Measurements from ENCODE around the gene GPSM1.
"Not testable (repeated sequence)": the region's sequence is repeated elsewhere in the genome, so short reads cannot be mapped to it uniquely, and the experiment has no call there.

The GPSM1 gene

GRCh38 chr9:136351868-136352267 lies 24.5 kb downstream of the GPSM1 start:
- not testable (repeated sequence) for H3K4me3 ChIP-seq (ENCODE audit: low read length); DNase-seq (ENCODE audit: low read depth, low spot score)

GRCh38 chr9:136352682-136353081 lies 25.3 kb downstream of the GPSM1 start:
- peak; percentile 9 for DNase-seq (ENCODE audit: low read depth, low spot score)
- H3K4me3 ChIP-seq (ENCODE audit: low read length) = no peak overlapping the region

- no peak overlapping the region for H3K4me3 ChIP-seq (ENCODE audit: low read length)
- no peak for DNase-seq (ENCODE audit: low read depth, low spot score)
Observed at GRCh38 chr9:136353088-136353487, 25.7 kb downstream of the GPSM1 start.

DNA sequence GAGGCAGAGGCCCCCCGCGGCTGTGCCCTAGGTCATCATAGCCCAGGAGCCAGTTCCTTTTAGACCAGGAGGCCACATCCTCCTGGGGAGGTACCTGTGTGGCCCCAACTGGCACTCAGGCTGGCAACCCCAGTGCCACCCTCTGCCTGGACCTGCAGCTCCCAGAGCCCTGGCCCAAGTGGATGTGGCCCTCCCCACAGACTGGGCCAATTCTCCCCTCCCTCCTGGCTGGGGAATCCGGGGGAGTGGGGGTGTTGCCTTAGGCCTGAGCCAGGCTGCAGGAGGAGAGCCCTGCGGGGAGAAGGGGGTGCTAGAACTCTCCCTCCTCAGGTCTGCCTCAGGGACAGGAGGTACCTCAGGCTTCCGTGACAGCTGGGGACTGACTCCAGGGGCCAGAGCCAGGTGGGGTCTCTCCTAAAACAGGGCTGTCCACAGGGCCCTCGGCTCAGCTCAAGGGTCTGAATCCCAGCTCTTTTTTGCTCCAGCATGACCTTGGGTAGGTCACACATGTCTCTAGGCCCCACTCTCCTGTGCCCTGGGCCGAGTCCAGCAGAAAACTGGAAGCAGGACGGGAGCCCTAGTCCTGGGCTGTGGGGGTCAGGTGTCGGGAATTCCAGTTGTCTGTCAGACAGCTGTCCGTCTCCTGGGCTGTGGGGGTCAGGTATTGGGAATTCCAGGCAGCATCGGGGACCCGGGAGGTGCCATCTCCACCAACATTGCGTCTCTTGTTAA lies 26.6 kb downstream of the GPSM1 start:
- no peak for DNase-seq (ENCODE audit: low read depth, low spot score)
- H3K4me3 ChIP-seq (ENCODE audit: low read length) = no peak overlapping the region

DNA sequence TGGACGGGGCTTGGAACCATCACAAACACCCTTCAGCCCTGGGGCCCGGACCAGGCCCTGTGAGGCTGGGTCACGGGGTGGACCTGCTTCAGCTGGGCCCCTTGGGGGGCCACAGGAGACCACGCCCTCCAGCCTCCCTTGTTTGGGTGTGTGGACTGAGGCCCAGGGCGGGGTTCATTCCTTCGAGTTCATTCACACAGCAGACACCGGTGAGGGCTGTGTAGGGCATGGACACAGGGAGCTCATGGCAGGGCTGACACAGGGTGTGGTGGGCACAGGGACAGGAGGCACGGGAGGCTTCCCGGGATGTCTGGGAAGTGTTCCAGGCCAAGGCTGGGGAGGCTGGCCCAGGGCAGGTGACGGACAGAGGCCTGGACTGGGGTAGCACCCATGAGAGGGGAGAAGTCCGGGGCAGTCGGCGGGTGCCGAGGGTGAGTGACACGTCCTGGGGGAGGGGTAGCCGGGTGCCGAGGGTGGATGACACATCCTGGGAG lies 27.3 kb downstream of the GPSM1 start:
- H3K4me3 ChIP-seq (ENCODE audit: low read length) = no peak overlapping the region
- DNase-seq (ENCODE audit: low read depth, low spot score) = no peak

GRCh38 chr9:136355616-136356557 lies 28.5 kb downstream of the GPSM1 start:
- H3K4me3 ChIP-seq (ENCODE audit: low read length) = no peak overlapping the region
- DNase-seq (ENCODE audit: low read depth, low spot score) = no peak

- no peak overlapping the region for H3K4me3 ChIP-seq (ENCODE audit: low read length)
- no peak for DNase-seq (ENCODE audit: low read depth, low spot score)
Observed at GRCh38 chr9:136357202-136357725, 29.9 kb downstream of the GPSM1 start.

- no peak for DNase-seq (ENCODE audit: low read depth, low spot score)
- H3K4me3 ChIP-seq (ENCODE audit: low read length) = no peak overlapping the region
Observed at GRCh38 chr9:136358016-136358415, 30.7 kb downstream of the GPSM1 start.

DNA sequence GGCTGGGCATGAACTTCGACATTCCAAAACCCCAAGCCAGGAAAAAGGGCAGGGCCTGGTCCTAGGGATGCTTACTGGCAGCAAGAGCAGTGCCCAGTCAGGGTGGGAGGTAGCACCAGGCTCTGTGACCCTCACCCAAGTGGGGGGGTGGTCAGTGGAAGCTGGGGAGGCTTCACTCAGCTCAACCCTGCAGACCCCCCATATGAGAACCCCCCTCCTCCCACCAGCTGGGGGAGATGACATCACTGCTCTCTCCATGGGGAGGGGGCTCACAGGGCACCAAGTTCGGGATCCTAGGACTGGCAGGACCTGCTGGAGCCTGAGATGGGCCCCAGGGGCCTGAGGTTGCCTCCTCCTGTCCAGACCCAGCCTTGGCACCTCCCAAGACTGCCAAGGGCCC lies 31.5 kb downstream of the GPSM1 start:
- no peak overlapping the region for H3K4me3 ChIP-seq (ENCODE audit: low read length)
- DNase-seq (ENCODE audit: low read depth, low spot score) = no peak

- no peak for DNase-seq (ENCODE audit: low read depth, low spot score)
- H3K4me3 ChIP-seq (ENCODE audit: low read length) = no peak overlapping the region
Observed at GRCh38 chr9:136359774-136360718, 32.7 kb downstream of the GPSM1 start.

GRCh38 chr9:136361047-136361753 lies 33.9 kb downstream of the GPSM1 start:
- H3K4me3 ChIP-seq (ENCODE audit: low read length) = no peak overlapping the region
- DNase-seq (ENCODE audit: low read depth, low spot score) = no peak

GRCh38 chr9:136361754-136362449 lies 34.6 kb downstream of the GPSM1 start:
- H3K4me3 ChIP-seq (ENCODE audit: low read length) = no peak overlapping the region
- no peak for DNase-seq (ENCODE audit: low read depth, low spot score)

DNA sequence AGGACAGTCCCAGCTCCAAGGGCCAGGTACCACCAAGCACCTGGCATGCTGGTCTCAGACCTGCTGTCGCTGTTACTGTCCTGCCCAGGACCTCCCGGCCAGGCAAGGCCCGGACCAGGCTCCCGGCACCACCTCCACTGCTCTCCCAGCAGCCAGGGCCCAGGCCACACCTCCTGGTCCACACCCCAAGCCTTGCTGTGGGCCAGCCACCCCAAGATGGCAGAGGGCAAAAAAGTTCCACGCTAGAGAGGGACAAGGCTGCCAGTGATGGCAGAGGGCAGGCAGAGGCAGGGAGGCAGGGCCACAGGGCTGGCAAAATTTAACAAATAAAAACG lies 35.1 kb downstream of the GPSM1 start:
- DNase-seq (ENCODE audit: low read depth, low spot score) = no peak
- H3K4me3 ChIP-seq (ENCODE audit: low read length) = no peak overlapping the region

GRCh38 chr9:136363106-136363948 lies 36.0 kb downstream of the GPSM1 start, which contains the start of gene DNLZ:
Gene DNLZ, minus strand, starts transcription at chr9:136363744. Its CDS starts 30 bp downstream, at chr9:136363714.
- H3K4me3 ChIP-seq (ENCODE audit: low read length) = peak within 1 kb of the TSS; percentile 66
- peak; percentile 88 for DNase-seq (ENCODE audit: low read depth, low spot score)

DNA sequence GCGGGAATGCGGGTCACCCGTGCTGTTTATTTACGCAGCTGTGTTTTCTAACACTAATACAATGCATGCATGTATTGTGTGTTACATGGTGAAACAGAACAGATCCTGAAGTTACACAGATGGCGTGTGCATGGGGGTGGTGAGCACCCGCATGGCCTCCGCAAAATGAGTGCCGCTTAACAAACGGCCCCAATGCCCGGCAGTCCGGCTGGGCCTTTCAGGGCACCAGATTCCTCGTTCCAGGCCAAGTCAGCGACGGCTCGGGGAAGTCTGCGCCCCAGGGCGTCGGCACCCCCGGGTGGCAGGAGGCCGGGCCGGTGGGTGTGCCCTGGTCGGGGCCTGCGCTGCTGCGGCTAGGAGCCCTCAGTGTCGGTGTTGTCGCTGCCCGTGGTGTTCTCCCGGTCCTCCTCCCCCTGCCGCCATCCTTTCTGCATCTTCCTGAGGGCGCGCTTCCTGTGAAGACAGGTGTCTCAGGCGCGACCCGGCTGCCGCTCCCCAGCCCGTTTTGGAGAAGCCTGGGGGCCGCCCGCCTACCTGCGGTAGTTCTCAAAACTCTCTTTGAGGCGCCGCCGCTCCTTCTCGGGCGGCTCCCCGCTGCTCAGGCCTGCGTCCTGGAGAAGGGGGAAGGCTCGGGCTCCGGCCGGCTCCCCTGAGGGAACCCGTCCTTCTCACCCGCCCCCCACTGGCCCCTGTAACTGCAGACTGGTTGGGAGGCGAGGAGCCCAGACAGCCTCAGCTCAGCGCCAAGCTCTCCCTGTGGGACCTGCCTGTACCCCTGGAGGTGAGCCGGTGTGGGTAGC lies 36.8 kb downstream of the GPSM1 start:
- no peak for DNase-seq (ENCODE audit: low read depth, low spot score)
- H3K4me3 ChIP-seq (ENCODE audit: low read length) = no peak overlapping the region

Measured in Jurkat, Clone E6-1 (cell line).